GM10266 (cell line): Measurements from ENCODE around the gene MMEL1.

Experiments
- DNase-seq: peaks from one replicate; pipeline ENCODE4 v3.0.0; 2012; ENCODE audit errors: extremely low spot score
- CTCF ChIP-seq: IDR thresholded peaks from 2 replicates; pipeline ENCODE4 v1.5.1; 2012; ENCODE audit warnings: mild to moderate bottlenecking, low read depth; ENCODE audit not compliant: control insufficient read depth, insufficient read depth; ENCODE audit errors: missing control alignments

Gene MMEL1

DNA sequence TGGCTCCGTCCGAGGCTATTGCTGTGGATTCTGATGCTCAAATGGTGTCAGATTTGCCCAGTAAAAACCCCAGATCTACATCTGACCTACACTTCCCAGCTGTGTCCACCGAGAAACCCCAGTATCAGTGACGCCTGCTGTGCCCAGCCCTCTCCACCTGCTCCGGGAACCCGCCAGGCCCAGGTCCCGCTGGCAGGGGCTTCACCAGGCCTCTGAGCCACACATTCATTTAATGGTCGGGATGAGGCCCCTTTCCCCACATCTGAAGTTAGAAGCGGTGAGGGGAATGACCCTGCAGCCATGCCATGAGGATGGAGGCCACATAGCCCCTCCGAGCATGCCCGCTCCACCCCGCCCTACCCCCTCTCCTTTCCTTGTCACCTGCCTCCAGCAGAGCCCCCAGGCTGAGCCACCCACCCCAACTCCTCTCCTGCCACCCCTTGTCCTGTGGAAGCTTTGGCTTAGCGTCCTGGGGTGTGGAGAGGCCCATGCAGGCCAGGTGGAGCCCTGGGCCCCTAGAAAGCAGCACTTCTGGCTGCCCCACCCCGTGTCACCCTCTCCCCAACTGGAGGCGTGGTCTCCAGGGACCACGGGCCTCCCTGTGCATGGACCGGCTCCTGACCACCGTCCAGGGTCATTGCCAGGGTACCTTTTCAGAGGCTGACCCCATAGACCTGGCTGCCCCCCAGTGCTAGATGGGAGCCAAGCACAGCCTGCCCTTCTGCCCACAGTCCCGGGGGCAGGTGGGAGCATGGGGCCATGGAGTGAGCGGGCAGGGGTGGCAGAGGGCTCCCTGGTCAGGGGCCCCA is 68.6 kb downstream of the MMEL1 start:
- TF ChIP-seq CTCF: no peak
- DNase-seq: no peak

DNA sequence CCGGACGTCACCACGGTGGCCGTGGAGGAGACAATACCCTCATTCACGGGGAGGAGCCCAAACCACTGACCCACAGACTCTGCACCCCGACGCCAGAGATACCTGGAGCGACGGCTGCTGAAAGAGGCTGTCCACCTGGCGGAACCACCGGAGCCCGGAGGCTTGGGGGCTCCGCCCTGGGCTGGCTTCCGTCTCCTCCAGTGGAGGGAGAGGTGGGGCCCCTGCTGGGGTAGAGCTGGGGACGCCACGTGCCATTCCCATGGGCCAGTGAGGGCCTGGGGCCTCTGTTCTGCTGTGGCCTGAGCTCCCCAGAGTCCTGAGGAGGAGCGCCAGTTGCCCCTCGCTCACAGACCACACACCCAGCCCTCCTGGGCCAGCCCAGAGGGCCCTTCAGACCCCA is 69.6 kb downstream of the MMEL1 start:
- no peak for TF ChIP-seq CTCF
- DNase-seq: no peak

GRCh38 chr1:2561898-2562895 is 70.6 kb downstream of the MMEL1 start:
- DNase-seq: no peak

DNA sequence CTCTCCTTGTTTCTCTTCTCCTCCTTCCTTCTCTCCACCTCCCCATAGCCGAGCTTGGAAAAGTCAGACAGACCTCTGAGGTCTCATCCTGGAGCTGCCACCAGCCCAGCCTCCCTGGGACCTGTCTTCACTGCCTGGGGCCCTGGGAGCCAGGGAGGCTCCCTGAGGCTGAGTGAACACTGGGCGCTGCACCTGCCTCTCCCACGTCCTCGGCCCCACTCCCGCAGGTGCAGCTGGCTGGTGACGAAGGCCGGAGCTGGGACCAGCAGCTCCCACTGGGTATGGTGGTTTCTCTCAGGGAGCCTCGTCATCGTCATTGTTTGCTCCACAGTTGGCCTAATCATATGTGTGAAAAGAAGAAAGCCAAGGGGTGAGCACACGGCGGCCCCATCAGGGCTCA is 71.4 kb downstream of the MMEL1 start:
- no peak for TF ChIP-seq CTCF
- no peak for DNase-seq

More at GRCh38 chr1:2561898-2562895, 70.6 kb downstream of the MMEL1 start:
- peak; percentile 55 for TF ChIP-seq CTCF

DNA sequence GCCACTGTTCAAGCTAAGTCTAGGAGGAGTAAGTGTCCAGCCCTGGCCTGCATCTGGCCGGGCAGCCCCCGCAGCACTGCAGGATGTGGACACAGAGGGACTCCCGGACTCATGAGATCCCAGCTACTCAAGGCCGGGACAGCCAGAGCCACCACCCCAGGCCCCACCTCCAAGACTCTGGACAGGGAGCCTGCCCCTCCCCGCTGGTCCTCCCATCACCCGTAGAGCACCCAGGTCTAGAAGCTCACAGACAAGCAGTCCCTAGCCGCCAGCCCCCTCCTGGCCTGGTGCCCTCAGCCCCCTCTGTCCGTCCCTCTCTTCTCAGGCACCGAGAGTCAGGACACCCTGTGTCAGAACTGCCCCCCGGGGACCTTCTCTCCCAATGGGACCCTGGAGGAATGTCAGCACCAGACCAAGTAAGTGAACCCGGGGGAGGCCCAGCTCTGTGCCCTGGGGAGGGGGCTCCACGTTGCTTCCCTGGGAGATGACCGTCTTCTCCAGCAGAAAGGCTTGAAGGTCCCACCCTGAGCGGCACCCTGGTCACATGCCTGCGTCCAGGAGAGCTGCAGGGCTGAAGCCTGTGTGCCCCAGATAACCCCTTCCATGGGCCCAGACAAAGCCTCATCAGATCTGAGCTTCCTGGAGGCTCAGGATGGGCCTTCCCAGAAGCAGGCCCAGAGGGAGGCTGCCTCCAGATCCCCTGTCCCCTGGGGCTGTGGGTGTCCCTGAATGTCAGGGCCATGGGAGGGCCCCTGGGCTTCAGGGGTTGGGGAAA is 72.3 kb downstream of the MMEL1 start:
- no peak for TF ChIP-seq CTCF
- DNase-seq: no peak

DNA sequence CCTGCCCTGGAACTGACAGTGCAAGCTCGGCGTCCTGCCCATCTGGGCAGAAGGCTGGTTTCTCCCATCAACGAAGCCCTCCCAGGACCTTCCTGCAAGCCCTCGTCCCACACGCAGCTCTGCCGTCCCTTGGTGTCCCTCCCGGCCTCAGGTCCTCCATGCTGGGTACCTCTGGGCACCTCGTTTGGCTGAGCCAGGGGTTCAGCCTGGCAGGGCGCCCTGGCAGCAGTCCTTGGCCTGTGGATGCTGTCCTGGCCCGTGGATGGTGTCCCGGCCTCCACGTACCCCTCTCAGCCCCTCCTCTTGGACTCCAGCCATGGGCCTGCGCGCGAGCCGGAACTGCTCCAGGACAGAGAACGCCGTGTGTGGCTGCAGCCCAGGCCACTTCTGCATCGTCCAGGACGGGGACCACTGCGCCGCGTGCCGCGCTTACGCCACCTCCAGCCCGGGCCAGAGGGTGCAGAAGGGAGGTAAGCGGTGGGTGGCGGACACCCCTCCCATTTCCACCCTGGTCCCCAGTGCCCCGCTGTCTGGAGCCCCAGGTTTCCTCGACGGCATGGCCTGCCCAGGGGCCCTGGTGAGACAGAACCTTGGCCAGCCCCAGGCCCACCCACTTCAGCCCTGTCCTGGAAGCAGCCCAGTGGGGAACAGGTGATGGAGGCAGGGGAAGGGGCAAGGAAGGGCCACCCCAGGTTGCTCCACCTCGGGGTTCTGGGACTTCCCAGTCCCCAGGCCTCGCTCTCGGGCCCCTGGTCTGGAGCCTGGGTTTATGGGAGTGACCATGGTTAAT is 73.1 kb downstream of the MMEL1 start:
- TF ChIP-seq CTCF: no peak
- no peak for DNase-seq
